ENCODE data around the gene F12. TPM values are rescaled to one million over a fixed set of nuclear protein-coding genes. Genes with fewer than 3 reads are reported as not detected.

Gene F12
- total RNA-seq, 1 donor from 2014 or later, result 2.2 TPM

GRCh38 chr5:177405805-177406204 lies 3.6 kb downstream of the F12 start:
- peaks cover 34% of the 10 kb centered on the region for H3K27me3 Mint-ChIP-seq (ENCODE audit: insufficient read depth)
- no peak for DNase-seq (ENCODE audit: low spot score)
- H3K27ac Mint-ChIP-seq, result no peak overlapping the region
- H3K4me1 Mint-ChIP-seq (ENCODE audit: low read depth), result peaks cover 22% of the 10 kb centered on the region
- H3K4me3 Mint-ChIP-seq, result no peak overlapping the region
- intact Hi-C loops (cut with micrococcal nuclease), result no loop called here
- H3K9me3 Mint-ChIP-seq, result no peaks in the 10 kb centered on the region
- H3K36me3 Mint-ChIP-seq (ENCODE audit: low read depth), result no peaks in the 10 kb centered on the region

- H3K27ac Mint-ChIP-seq, result no peak overlapping the region
- intact Hi-C loops (cut with micrococcal nuclease), result no loop called here
- H3K4me3 Mint-ChIP-seq, result peak overlapping the region; percentile 37
- peaks cover 17% of the 10 kb centered on the region for H3K4me1 Mint-ChIP-seq (ENCODE audit: low read depth)
- peaks cover 34% of the 10 kb centered on the region for H3K27me3 Mint-ChIP-seq (ENCODE audit: insufficient read depth)
- no peaks in the 10 kb centered on the region for H3K36me3 Mint-ChIP-seq (ENCODE audit: low read depth)
- no peaks in the 10 kb centered on the region for H3K9me3 Mint-ChIP-seq
- no peak for DNase-seq (ENCODE audit: low spot score)
Measured at GRCh38 chr5:177405312-177405711, 4.1 kb downstream of the F12 start.

- DNase-seq (ENCODE audit: low spot score), result no peak
- H3K36me3 Mint-ChIP-seq (ENCODE audit: low read depth), result no peaks in the 10 kb centered on the region
- intact Hi-C loops (cut with micrococcal nuclease), result loop anchor here (1.0 kb wide), 1 partner anchor 22 kb away; the partner anchor contains the start of gene GRK6
- H3K4me3 Mint-ChIP-seq, result peak overlapping the region; percentile 37
- H3K4me1 Mint-ChIP-seq (ENCODE audit: low read depth), result peaks cover 17% of the 10 kb centered on the region
- no peaks in the 10 kb centered on the region for H3K9me3 Mint-ChIP-seq
- H3K27me3 Mint-ChIP-seq (ENCODE audit: insufficient read depth), result peaks cover 34% of the 10 kb centered on the region
- no peak overlapping the region for H3K27ac Mint-ChIP-seq
Measured at GRCh38 chr5:177404641-177405179, 4.7 kb downstream of the F12 start.

GRCh38 chr5:177403792-177404640 lies 5.3 kb downstream of the F12 start:
- intact Hi-C loops (cut with micrococcal nuclease), result loop anchor here (1.0 to 2.0 kb wide), 9 partner anchors 14 to 189 kb away; partner anchors contain the start of genes GRK6, LMAN2, PDLIM7 and PRR7
- Mint-ChIP-seq H3K27ac (no peak overlapping the region), H3K4me1 (ENCODE audit: low read depth) (peaks cover 17% of the 10 kb centered on the region), H3K4me3 (peak overlapping the region; percentile 84), H3K9me3 (no peaks in the 10 kb centered on the region), H3K27me3 (ENCODE audit: insufficient read depth) (peaks cover 34% of the 10 kb centered on the region), H3K36me3 (ENCODE audit: low read depth) (no peaks in the 10 kb centered on the region)
- peak; percentile 75 for DNase-seq (ENCODE audit: low spot score)

GRCh38 chr5:177403102-177403791 lies 6.1 kb downstream of the F12 start:
- DNase-seq (ENCODE audit: low spot score), result peak; percentile 21
- peak overlapping the region; percentile 48 for H3K27ac Mint-ChIP-seq
- no peaks in the 10 kb centered on the region for H3K36me3 Mint-ChIP-seq (ENCODE audit: low read depth)
- peaks cover 17% of the 10 kb centered on the region for H3K4me1 Mint-ChIP-seq (ENCODE audit: low read depth)
- no peaks in the 10 kb centered on the region for H3K9me3 Mint-ChIP-seq
- intact Hi-C loops (cut with micrococcal nuclease), result loop anchor here (1.0 to 2.0 kb wide), 8 partner anchors 13 to 190 kb away; partner anchors contain the start of genes LMAN2, PDLIM7, PRR7 and TMED9
- H3K4me3 Mint-ChIP-seq, result peak overlapping the region; percentile 84
- H3K27me3 Mint-ChIP-seq (ENCODE audit: insufficient read depth), result peaks cover 34% of the 10 kb centered on the region

- intact Hi-C loops (cut with micrococcal nuclease), result loop anchor here (1.0 to 2.0 kb wide), 9 partner anchors 12 to 190 kb away; partner anchors contain the start of genes LMAN2, PDLIM7, PRR7 and TMED9
- H3K9me3 Mint-ChIP-seq, result no peaks in the 10 kb centered on the region
- DNase-seq (ENCODE audit: low spot score), result peak; percentile 52
- H3K27ac Mint-ChIP-seq, result peak overlapping the region; percentile 23
- H3K36me3 Mint-ChIP-seq (ENCODE audit: low read depth), result no peaks in the 10 kb centered on the region
- peaks cover 34% of the 10 kb centered on the region for H3K27me3 Mint-ChIP-seq (ENCODE audit: insufficient read depth)
- peaks cover 17% of the 10 kb centered on the region for H3K4me1 Mint-ChIP-seq (ENCODE audit: low read depth)
- peak overlapping the region; percentile 84 for H3K4me3 Mint-ChIP-seq
Measured at GRCh38 chr5:177402271-177403043, 6.9 kb downstream of the F12 start.

GRCh38 chr5:177399997-177400868 lies 9.1 kb downstream of the F12 start, which contains the start of gene PFN3:
PFN3 (minus strand) TSS chr5:177400661; CDS start chr5:177400576, 85 bp downstream.
- no peaks in the 10 kb centered on the region for H3K36me3 Mint-ChIP-seq (ENCODE audit: low read depth)
- H3K27me3 Mint-ChIP-seq (ENCODE audit: insufficient read depth), result peaks cover 35% of the 10 kb centered on the region

GRCh38 chr5:177397875-177398390 lies 11.4 kb downstream of the F12 start:
- Mint-ChIP-seq H3K4me3 (no peak overlapping the region), H3K9me3 (no peaks in the 10 kb centered on the region), H3K27ac (no peak overlapping the region), H3K36me3 (ENCODE audit: low read depth) (no peaks in the 10 kb centered on the region), H3K27me3 (ENCODE audit: insufficient read depth) (peaks cover 29% of the 10 kb centered on the region), H3K4me1 (ENCODE audit: low read depth) (peaks cover 12% of the 10 kb centered on the region)
- intact Hi-C loops (cut with micrococcal nuclease), result no loop called here
- DNase-seq (ENCODE audit: low spot score), result no peak

More at GRCh38 chr5:177399997-177400868, 9.1 kb downstream of the F12 start, which contains the start of gene PFN3:
- Mint-ChIP-seq H3K9me3 (no peaks in the 10 kb centered on the region), H3K4me1 (ENCODE audit: low read depth) (peaks cover 17% of the 10 kb centered on the region), H3K4me3 (no peak within 1 kb of the TSS), H3K27ac (no peak within 1 kb of the TSS)
- intact Hi-C loops (cut with micrococcal nuclease), result no loop called here
- DNase-seq (ENCODE audit: low spot score), result no peak

GRCh38 chr5:177396807-177397206 lies 12.6 kb downstream of the F12 start:
- DNase-seq (ENCODE audit: low spot score), result no peak
- no peaks in the 10 kb centered on the region for H3K36me3 Mint-ChIP-seq (ENCODE audit: low read depth)
- no peaks in the 10 kb centered on the region for H3K9me3 Mint-ChIP-seq
- peaks cover under 1% of the 10 kb centered on the region for H3K4me1 Mint-ChIP-seq (ENCODE audit: low read depth)
- H3K27ac Mint-ChIP-seq, result no peak overlapping the region
- intact Hi-C loops (cut with micrococcal nuclease), result no loop called here
- H3K27me3 Mint-ChIP-seq (ENCODE audit: insufficient read depth), result peaks cover 18% of the 10 kb centered on the region
- no peak overlapping the region for H3K4me3 Mint-ChIP-seq

GRCh38 chr5:177396078-177396477 lies 13.3 kb downstream of the F12 start:
- peaks cover 5% of the 10 kb centered on the region for H3K4me1 Mint-ChIP-seq (ENCODE audit: low read depth)
- no peak for DNase-seq (ENCODE audit: low spot score)
- no peak overlapping the region for H3K27ac Mint-ChIP-seq
- no peaks in the 10 kb centered on the region for H3K9me3 Mint-ChIP-seq
- H3K36me3 Mint-ChIP-seq (ENCODE audit: low read depth), result no peaks in the 10 kb centered on the region
- intact Hi-C loops (cut with micrococcal nuclease), result no loop called here
- no peak overlapping the region for H3K4me3 Mint-ChIP-seq
- peaks cover 11% of the 10 kb centered on the region for H3K27me3 Mint-ChIP-seq (ENCODE audit: insufficient read depth)

- H3K4me3 Mint-ChIP-seq, result no peak overlapping the region
- no peaks in the 10 kb centered on the region for H3K36me3 Mint-ChIP-seq (ENCODE audit: low read depth)
- no peaks in the 10 kb centered on the region for H3K9me3 Mint-ChIP-seq
- peaks cover 24% of the 10 kb centered on the region for H3K4me1 Mint-ChIP-seq (ENCODE audit: low read depth)
- peaks cover 11% of the 10 kb centered on the region for H3K27me3 Mint-ChIP-seq (ENCODE audit: insufficient read depth)
- intact Hi-C loops (cut with micrococcal nuclease), result no loop called here
- DNase-seq (ENCODE audit: low spot score), result no peak
- no peak overlapping the region for H3K27ac Mint-ChIP-seq
Measured at GRCh38 chr5:177393990-177394389, 15.4 kb downstream of the F12 start.
